Measurements from ENCODE around the gene MAD1L1.

Gene MAD1L1

DNA sequence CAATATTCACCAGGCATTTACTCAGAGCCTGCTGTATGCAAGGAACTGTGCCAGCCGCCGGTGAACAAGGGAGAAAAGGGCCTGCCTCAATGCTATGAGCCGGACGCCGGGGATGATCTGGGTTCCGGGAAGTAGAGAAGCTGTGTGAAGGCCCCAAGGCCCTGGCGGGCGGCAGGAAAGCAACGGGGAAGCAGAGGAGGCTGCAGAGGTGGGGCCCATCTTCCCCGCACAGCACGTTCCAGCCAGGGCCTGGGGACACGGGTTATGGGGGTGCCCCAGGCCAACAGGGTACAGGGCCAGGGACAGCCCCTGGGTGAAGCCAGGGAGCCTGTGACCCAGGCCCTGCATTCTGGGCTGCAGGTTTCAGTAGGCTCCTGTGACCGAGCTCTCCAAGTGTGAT, 179.3 kb downstream of the MAD1L1 start:
- DNase-seq, result no peak

DNA sequence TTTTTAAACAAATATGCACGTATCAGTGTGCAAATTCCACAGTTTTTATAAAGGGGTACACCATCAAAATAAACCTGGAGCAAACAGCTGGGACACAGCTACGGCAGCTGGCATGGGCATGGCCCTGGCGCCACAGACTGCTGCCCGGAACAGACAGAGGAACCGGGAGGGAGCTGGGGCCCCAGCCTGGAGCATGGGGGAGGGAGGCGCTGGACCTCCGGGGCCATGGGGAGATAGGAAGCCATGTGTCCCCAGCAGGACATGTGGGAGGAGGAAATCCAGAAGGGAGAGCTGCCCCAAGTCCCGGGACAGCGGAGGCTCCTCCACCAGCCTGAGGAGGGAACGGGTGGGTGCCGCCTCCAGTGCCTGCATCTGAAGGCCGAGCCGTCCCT, 180.1 kb downstream of the MAD1L1 start:
- no peak for DNase-seq

DNA sequence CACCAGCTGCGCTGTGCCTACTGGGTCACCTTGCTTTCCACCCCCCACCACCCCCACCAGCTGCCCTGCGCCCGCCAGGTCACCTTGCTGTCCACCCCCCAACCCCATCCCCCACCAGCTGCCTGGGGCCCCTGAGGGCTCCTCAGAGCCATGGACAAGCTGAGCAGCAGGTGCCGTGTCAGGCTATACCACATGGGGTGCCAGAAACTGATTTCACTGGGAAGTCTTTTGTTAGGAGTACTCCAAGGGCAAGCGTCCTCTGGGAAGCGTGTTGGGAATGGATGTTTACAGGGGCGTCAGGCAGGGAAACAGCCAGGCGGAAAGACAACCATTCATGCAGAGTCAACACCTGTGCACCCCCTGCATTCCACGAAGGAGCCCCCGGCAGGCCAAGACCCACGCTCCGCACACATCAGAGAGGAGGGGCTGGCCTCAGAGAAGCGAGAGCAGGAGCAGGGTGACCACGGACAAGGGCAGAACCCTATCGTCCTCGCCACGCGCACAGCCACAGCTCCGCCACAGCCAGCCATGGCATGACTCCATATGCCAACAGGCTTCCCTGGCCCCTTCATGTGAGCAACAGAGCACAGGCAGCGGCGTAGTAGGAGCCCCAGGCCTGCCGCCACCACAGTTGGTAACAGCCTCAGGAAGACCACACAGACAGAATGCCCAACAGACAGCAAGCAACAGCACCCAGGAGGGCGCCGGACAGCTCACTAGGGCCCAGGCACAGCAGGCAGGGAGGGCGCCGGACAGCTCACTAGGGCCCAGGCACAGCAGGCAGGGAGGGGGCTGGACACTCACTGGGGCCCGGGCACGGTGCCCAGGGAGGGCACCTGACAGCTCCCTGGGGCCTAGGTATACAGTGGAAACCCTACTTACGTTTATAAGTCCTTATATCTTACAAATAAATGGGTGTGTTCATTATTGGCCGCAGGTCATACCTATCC, 180.8 kb downstream of the MAD1L1 start:
- DNase-seq, result no peak

DNA sequence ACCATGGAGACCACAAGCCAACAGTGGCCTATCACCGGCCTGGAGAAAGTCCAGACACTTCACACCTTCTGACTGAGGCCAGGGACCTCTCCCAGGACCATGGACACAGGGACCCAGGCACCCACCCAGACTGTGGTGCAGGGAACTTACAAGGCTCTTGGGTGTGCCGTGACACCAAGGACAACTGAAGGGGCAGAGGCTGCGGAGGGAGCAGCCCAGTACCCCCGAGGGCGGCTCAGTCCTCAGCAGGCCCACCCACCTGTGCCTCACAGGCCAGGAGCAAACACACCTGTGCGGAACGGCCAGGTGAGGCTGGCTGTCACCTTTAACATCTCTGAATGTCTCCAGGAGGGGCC, 182.3 kb downstream of the MAD1L1 start:
- DNase-seq, result no peak

DNA sequence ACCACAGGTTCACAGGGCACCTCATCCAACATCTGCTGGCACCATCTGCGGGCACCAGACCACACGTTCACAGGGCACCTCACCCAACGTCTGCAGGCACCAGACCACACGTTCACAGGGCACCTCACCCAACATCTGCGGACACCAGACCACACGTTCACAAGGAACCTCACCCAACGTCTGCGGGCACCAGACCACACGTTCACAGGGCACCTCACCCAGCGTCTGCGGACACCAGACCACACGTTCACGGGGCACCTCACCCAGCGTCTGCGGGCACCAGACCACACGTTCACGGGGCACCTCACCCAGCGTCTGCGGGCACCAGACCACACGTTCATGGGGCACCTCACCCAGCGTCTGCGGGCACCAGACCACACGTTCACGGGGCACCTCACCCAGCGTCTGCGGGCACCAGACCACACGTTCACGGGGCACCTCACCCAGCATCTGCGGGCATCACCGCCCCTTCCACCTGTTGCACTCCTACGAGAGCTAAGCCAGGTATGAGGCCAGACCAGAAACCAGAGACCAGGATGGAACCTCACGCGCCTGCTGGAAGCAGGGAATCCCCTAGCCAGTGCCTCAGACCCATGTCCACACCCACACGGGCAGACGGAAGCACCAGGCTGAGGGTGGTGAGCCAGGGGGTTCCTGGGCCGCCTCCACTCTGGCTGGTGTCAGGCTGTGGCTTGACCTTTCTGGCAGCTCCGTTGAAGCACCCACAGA, 182.8 kb downstream of the MAD1L1 start:
- DNase-seq, result no peak

DNA sequence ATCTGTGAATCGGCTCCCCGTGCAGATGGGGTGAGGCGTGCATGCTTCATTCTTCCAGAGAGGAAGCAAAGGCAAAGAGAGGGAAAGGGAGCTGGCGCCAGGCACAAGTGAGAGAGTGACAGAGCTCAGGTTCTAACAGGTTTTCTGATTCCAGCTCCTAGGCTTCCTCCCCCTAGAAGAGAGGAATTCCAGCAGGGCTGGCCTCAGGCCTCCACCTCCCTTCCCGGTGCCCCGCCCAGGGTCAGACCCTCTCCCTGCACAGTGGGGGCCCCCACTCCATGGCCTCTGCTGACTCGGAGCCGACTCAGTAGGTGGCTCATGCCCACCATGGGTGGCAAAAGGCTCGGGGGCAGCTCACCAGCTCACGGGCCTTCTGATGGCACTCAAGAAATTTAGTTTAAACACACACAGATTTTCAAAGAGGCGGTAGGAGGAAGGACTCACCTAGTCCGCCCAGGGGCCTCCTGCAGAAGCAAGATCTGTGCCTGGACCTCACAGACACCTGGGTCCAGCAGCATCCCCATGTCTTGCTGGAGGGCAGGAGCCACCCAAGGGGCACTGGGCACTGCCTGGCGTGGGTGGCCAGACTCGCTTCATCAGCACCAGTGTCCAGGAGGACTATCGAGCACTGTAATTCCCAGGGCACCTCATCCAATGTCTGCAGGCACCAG, 183.5 kb downstream of the MAD1L1 start:
- DNase-seq, result no peak

DNA sequence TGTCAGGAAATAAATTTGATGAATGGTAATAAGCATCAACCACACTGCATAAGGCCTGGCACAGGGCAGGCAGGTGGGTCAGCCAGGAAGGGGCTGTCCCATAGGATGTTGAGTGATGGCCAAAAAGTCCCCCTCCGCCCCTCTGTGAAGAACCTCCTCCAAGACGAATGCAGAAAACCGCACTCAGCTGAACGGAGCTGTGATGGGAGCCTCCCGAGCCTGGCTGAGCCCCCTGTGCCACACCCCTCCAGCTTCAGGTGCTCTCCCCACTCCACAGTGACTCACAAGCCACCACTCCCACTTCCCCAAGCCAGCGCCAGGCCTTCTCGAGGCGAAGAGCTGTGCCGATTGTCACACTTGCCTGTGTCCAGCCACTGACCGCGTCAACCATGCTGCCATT, 184.2 kb downstream of the MAD1L1 start:
- no peak for DNase-seq

DNA sequence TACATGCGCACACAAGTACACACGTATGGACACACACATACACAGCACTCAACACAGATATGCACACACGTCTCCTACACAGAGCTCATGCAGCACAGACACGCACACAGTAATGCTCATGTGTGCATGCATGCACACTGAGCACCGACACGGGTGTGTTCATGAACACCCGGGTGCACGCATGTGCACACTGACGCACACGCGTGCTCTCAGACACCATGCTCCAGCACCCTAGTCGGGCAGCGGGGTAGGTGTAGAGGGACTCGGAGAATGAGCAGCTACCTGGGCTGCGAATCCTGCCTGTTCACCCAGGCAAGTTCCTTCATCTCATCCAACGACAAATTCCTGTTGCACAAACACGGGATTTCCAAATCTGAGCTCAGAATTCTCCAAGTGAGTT, 184.7 kb downstream of the MAD1L1 start:
- no peak for DNase-seq

DNA sequence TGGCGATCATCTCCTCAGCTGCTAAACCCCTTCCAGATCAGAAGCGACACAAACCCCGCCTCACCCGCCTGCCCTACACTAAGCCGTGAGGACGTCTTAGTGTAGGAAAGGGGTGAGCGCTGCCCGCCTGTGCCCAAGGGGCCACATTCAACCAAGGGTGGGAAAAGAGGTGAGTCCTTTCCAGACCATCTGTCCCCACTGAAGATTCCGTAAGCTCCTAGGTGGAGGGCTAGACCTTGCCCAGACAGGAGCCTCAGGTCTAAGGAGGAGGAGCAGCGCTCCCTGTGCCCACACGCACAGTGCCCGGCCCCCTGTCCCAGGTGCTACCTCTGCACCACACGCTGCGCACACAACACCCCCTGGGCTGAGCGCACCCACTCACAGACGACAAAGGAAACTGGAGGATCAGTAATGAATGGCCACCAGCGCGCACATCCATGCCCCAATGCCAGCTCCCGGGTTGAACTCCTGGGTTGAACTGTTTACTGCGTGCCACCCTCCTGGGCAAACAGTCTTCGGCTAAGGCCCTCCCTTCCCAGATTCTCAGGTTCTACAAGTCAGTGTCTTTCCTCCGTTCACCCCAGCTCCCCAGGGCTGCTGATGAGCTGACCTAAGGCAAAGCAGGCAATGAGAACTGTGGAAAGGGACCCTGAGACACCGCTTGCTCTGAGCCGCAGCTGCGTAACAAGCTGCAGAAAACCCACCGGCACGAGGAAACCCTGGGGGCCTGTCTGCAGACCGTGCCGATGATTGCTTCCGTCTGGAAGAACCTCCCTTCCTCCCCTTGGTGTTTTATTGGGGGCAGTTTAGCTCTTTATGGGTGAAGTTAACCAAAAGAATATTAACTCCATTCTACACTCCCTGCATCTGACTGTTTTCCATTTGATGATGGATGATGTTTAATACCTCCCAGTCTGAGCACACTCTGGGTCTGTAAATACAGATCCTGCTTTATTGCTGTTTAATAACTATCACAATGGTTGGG, 185.9 kb downstream of the MAD1L1 start:
- DNase-seq, result no peak

DNA sequence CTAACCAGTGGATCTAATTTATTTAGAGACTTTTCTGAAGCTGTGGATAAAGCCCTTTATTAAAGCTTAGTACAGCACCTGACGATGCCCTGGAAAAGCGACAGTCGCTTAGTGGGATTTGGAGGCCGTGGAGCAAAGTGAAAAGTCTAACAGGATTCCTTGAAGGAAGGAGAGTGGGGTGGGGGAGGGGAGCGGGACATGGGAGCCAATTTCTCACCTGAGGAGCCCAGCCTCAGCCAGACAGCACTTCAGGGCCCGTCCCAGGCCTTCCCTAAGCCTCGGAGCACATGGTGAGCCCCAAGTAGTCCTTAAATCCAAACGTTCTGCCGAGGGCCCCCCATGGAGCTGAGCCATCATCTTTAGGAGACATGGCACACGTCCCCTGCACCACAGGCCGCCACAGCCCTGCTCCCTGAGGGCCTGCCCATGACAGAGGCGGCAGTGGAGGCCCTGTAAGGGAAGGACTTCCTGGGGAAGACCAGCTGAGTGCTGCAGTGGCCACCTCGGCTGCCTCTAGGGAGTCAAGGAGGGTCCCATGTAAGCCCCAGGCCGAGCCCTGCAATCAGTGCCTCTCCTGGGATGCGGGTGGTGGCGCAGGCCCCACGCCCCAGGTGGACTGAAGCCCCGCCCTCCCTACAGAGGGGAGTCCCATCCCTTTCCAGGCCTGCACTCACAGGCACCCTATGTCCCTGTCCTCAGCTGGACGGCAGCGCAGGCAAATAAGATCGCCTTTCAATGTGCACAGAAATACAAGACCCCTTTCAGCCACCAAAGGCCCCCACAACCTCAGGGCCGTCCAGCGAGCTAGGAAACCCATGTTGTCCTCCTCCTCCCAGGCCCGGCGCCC, 187.0 kb downstream of the MAD1L1 start:
- no peak for DNase-seq

DNA sequence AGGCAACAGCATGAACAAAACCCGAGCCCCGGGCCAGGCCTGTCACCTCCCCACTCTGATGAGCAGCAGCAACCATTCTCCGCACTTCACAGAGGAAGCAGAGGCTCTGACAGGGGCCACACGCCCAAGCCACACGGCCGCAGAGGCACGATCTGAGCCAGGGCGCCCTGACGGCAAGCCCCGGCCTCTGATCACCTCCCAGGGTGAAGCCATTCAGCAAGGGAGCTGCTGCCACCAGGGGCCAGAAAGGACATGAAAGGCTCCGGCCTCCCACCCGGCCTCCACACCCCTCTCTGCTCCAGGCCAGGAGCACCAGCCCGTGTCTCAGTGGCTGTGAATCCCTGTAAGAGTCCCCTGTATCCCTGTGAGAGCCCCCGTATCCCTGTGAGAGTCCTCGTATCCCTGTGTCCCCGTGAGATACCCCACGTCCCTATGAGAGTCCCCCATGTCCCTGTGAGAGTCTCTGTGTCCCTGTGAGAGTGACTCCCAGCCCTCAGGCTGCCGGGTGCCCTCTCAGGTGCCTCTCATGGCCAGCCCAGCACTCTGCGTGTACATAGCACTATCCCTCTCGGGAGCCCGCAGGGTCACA, 187.8 kb downstream of the MAD1L1 start:
- no peak for DNase-seq

DNA sequence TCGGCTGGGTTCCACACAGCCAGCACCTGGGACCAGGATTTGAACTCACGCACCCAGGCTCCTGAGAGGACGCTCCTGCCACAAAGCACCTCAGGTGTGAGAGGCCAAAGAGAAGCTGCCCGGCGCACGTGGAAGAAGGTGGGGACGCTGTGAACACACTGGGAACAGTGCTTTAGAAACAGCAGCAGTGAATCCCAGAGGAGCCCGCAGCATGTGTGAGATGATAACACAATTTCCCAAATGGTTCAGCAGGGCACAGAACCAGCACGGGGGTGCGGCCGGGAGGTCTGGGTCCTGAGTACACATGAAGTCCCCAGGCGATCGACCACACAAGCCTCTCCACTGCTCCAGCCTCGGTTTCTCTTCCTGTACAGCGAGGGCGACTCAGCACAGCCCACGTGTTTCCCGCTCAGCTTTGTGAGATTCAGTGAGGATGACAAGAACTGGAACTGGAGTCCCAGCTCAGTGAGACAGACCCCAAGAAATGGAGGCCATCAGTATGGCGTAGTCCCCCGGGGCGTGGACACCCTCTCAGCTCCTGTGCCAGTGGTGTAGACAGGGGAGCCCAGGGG, 188.3 kb downstream of the MAD1L1 start:
- no peak for DNase-seq

DNA sequence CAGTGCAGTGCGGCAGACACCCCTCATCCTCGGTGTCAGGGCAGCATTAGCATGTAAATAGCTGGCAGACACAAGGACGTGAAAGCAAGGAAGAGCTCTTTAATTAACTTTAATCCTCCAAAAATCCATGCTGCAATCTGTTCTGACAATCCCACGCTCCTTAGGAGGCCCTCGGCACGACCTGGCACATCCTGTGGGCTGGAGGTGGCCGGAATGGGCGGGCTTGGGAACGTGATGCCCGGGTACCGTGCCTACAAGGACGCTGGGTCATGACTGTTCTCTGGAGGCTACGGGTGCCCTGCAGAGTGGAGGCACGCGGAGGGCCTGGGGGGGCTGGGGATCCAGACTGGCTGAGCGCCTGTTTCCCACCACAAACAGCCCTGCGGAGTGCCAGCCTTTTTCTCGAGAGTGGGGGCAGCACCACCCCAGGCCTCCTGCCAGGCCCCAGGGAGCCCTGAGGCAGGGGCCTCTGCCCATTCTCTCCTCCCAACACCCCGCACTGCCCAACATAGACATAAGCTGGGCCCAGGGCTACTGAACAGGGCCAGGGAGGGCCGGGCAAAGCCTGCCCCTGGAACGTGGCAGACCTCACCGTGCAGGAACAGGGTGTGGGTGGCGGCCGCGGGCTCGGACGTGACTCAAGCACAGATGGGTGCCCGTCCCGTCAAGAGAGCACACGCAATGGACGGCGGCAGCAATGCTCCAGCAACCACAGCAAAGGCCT, 189.3 kb downstream of the MAD1L1 start:
- no peak for DNase-seq

DNA sequence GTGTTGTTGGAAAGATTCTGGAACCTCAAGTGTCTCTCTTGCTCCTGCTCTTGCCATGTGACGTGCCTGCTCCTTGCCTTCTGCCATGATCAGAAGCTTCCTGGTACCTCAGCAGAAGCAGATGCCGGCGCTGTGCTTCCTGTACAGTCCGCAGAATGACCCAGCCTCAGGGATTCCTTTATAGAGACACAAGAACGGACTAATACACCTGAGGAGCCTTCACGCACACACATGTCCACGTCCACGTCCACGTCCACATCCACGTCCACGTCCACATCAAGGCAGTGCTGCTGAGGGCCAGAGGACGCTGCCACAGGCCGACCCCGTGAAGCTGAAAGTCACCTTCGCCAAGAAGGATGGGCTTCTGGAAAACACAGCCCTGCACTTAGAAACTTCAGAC, 190.1 kb downstream of the MAD1L1 start:
- no peak for DNase-seq

DNA sequence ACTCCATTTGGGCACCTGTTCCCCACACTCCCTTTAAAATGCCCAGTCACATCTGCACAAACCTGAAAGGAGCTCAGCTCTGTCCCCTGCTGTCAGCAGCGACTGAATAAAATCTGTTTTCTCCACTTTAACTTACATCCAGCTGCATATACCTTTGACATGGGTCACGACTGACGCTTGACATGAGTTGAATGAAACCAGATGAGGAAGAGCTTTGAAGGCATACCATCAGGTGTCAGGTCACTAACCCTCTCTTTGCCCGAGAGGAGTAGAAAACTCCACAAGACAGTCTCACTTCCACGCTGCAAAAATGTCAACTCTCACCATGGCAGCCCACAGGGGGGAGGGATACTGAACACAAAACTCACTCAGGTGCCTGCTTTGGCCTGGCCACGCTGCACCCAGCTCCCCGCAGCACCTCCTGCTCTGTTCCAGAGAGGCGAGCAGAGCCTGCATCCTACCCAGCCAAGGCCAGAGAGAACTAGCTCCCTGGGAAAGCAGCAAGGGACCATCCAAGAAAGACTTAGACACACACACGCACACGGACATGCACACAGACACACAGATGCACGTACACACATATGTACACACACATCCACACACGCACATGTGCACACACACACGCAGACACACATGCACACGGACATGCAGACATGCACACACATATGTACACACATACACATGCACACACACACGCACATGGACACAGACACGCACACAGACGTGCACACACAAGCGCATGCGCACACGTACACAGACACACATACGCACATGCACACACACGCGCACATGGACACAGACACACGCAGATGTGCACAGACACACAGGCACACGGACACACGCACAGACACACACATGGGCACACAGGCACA, 191.0 kb downstream of the MAD1L1 start:
- DNase-seq, result no peak

DNA sequence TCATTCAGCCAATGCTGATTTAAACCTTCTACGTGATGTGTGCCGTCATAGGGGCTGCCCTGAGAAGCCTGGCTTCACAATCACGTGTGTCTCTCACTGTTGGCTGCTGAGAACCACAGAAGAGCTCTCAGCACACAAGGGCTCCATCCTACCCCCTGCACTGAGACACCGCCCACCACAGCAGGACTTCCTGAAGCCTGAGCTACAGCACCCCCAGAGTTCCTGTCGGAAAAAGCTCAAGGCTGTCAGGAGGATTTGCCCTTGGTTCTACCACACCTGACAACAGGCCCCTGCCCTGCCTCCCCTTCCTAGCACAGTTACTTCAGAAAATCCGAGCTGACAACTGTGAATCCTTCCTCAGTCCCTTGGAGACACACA, 191.9 kb downstream of the MAD1L1 start:
- DNase-seq, result no peak

DNA sequence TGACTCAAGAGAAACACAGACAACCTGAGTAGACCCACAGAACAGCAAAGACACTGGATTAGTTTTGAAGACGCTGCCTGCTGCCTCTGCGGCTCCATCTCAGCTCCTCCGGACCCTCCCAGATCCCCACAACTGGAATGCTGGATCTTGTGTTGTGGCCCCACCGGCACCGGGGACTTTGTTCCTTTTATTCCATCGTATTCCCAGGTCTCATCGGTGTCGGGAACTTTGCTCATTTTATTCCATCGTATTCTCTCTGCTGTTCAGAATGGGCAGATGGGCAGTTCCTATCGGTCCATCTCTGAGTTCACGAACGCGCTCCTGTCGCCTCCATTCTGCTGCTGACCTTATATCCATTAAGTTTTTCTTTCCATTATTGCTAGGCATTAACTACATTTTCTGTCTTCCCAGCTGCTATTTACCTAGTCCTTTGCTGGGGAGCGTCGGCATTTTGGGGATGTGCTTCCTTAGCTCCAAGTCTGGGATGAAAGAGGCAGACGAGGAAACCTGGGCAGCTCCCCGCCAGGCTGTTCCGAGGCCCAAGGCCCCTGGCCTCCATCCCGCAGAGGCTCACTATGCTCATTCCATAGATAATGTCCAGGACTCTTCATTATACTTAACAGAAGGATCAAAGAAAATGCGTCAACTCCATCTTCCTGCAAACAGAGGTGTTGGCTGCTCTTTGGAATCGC, 192.4 kb downstream of the MAD1L1 start:
- no peak for DNase-seq

DNA sequence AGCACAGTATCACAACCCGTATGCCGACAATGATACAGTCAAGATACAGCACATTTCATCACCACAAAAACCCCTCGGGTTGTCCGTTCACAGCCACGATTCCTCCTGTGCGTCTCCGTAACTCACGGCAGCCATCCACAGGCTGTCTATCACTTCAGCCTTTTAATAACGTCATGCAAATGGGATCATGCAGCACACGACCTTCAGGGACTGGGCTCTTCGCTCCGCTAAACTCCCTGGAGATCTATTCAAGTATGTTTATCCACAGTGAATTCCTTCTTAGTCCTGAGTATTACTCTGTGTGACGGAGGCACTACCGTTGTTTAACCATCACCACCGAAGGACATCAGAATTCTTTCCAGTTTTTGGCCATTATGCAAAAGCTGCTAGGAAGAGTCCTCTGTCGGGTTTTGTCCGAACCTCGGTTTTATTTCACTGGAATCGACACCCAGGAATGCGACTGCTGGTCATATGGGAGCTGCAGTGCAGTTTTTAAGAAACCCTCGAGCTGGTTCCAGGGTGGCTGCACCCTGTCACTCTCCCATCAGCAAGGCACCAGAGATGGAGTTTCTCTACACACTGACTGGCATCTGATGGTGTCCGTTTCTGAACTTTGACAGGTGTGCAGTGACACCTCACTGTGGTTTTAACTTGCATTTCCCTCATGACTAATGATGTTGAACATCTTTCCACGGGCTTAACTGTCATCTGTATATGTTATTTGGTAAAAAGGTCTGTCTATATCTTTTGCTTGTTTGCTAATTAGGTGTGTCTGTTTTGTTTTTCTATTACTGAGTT, 193.6 kb downstream of the MAD1L1 start:
- DNase-seq, result no peak

Measured in NK-92 treated with Interleukin-12 subunit alpha and Interleukin-12 subunit beta, amount 100 ng/mL, for 24 hours (cell line).